Naive B cell (primary cell): ENCODE data around the gene DPP10. TPM values are rescaled to one million over a fixed set of nuclear protein-coding genes. Genes with fewer than 3 reads are reported as not detected.
"Not testable (repeated sequence)": the region's sequence is repeated elsewhere in the genome, so short reads cannot be mapped to it uniquely, and the experiment has no call there.

Source experiments
- ATAC-seq, 2 donors: fragments of 150-1000 bp; cut with Tn5 transposase; 2 replicates each; pipeline ENCODE4 v1.10.0; 2021; ENCODE audit warnings: low read depth in 2 of 2, mild to moderate bottlenecking in 2 of 2, moderate library complexity in 2 of 2
- DNase-seq: peaks from one replicate; pipeline ENCODE4 v3.0.0; 2022
- H3K27ac Mint-ChIP-seq, 6 donors: one replicate each; pipeline ENCODE4 v1.8.0; 2020 to 2022; ENCODE audit warnings: mild to moderate bottlenecking in 6 of 6, mixed read lengths in 6 of 6, moderate library complexity in 5 of 6, inconsistent platforms in 2 of 6
- H3K27me3 Mint-ChIP-seq, 3 donors: one replicate each; pipeline ENCODE4 v1.8.0; 2021 to 2022; ENCODE audit warnings: mixed read lengths in 3 of 3, mild to moderate bottlenecking in 1 of 3
- H3K36me3 Mint-ChIP-seq, 2 donors: one replicate each; pipeline ENCODE4 v1.8.0; 2020 to 2022; ENCODE audit warnings: mixed read lengths in 2 of 2, inconsistent platforms in 1 of 2, mild to moderate bottlenecking in 1 of 2
- H3K4me1 Mint-ChIP-seq, 3 donors: one replicate each; pipeline ENCODE4 v1.8.0; 2020 to 2022; ENCODE audit warnings: mixed read lengths in 3 of 3, inconsistent platforms in 1 of 3, mild to moderate bottlenecking in 1 of 3, moderate library complexity in 1 of 3
- H3K4me3 Mint-ChIP-seq, 8 donors: one replicate each; pipeline ENCODE4 v1.8.0; 2020 to 2022; ENCODE audit warnings: mild to moderate bottlenecking in 8 of 8, mixed read lengths in 8 of 8, moderate library complexity in 8 of 8, inconsistent platforms in 2 of 8
- H3K9me3 Mint-ChIP-seq, 7 donors: one replicate each; pipeline ENCODE4 v1.8.0; 2020 to 2022; ENCODE audit warnings: mixed read lengths in 7 of 7, mild to moderate bottlenecking in 5 of 7, inconsistent platforms in 2 of 7, moderate library complexity in 1 of 7
- polyA plus RNA-seq, 6 donors: library from polyadenylated mRNA; unstranded; fragments of 300-500 nt; fragmentation: Illumina TruSeq; gene quantifications; one replicate each; pipeline ENCODE4 v1.2.3, GENCODE V29; 2021; ENCODE audit warnings: low read depth in 6 of 6

The DPP10 gene
- polyA plus RNA-seq, 6 donors from 2014 or later, result not detected

DNA sequence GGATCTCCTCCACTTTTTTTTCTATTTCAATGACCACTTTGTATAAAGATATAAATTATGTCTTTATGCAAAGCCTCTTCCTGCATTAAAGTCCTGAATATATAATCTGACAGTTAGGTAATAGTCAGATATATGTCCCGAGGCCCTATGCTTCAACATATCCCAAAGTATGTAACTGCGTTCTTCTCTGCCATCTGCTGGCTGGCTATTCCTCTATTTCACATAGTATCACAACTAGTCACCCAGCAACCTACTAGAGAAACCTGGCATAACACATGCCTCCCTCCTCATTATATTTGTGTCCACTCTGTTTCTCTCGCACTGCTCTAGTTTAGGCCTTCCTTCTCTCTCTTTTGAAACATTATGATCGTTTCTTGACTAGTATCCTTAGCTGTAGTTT lies 640.8 kb downstream of the DPP10 start:
- H3K27ac Mint-ChIP-seq, result no peak overlapping the region
- H3K27me3 Mint-ChIP-seq, result no peaks in the 10 kb centered on the region
- no peak for ATAC-seq
- H3K9me3 Mint-ChIP-seq, result peaks cover 0 to 7% (median 3%) of the 10 kb centered on the region in 7 donors
- H3K4me3 Mint-ChIP-seq, result no peak overlapping the region
- DNase-seq, result no peak
- no peaks in the 10 kb centered on the region for H3K36me3 Mint-ChIP-seq
- no peaks in the 10 kb centered on the region for H3K4me1 Mint-ChIP-seq

DNA sequence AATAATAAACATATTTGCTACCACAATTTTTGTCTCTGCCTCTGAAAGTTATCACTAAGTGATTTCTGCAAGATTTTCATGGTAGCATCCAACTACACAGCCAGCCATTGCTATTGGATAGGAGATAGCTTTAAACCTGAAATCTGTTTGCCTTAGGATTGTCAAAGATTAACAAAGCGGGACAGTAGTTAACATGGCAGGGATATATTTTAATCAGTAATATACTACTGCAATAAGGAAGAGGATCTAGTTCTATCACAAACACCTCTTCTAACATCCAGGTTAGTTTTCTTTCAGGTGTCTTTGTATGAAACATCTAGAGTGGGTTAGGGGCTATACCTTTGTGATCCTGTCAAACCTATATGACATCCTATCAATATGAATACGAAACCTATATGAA lies 641.3 kb downstream of the DPP10 start:
- ATAC-seq (no peak), DNase-seq (no peak)
- no peak overlapping the region for H3K27ac Mint-ChIP-seq
- no peaks in the 10 kb centered on the region for H3K36me3 Mint-ChIP-seq
- no peaks in the 10 kb centered on the region for H3K27me3 Mint-ChIP-seq
- peaks cover 0 to 7% (median 3%) of the 10 kb centered on the region in 7 donors for H3K9me3 Mint-ChIP-seq
- no peaks in the 10 kb centered on the region for H3K4me1 Mint-ChIP-seq
- no peak overlapping the region for H3K4me3 Mint-ChIP-seq

DNA sequence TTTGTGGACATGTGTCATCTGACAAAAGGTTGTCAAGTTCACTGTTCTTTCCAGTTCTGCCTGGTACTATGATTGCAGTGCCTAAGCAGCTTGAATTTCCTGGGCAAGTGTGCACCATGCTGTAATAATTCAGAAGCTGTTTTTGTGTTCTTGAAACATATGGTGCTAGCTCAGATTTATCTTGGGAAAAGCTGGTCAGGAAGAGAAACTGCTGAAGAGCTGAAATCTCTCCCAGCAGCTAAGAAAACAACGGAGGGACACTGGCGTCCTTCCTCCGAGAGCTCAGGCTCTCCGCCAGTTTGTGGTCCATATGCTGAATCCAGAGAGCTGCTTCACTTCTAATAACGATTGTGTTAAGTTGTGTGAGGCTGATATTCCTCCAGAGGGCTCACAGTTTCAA lies 642.0 kb downstream of the DPP10 start:
- H3K9me3 Mint-ChIP-seq, result peaks cover 0 to 13% (median 7%) of the 10 kb centered on the region in 7 donors
- ATAC-seq (no peak), DNase-seq (no peak)
- no peaks in the 10 kb centered on the region for H3K27me3 Mint-ChIP-seq
- H3K27ac Mint-ChIP-seq, result no peak overlapping the region
- no peaks in the 10 kb centered on the region for H3K4me1 Mint-ChIP-seq
- no peak overlapping the region for H3K4me3 Mint-ChIP-seq
- no peaks in the 10 kb centered on the region for H3K36me3 Mint-ChIP-seq

DNA sequence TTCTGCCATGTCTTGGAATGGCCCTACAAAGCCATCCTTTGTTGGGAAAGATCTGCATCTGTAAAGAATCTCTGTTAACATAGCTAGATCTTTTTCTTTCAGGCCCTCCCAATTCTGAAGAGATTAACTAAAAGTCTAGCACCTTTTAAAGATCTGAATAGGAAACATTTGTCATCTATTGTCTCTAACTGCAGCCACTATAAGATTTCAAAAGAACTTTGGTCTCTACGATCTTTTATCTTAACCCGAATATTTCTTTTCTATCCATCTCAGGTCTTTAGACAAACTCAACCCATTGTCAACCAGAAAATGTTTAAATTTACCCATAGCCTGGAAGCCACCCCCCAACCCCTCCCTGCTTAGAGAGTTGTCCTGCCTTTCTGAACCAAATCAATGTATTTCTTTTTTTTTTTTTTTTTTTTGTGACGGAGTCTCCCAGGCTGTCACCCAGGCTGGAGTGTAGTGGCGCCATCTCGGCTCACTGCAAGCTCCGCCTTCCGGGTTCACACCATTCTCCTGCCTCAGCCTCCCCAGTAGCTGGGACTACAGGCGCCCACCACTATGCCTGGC lies 643.7 kb downstream of the DPP10 start:
- H3K36me3 Mint-ChIP-seq, H3K4me3 Mint-ChIP-seq, H3K4me1 Mint-ChIP-seq: not testable (repeated sequence)

DNA sequence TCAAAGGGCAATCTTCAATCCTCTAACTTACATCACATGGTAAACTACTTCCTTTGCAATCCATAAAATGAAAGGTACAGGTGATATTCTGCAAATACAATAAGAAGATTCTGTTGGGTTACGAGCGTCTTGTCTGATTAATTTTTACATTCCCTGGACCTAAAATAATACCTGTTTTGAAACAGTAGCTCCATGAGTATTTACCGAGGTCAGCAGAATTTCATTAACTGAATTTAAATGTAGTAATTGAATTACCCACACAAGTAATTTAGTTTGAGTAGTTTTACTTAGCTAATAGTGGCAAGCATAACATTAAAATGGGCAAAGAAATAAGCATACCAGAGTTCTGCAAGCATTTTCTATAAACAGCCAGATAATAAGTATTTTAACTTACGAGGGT lies 652.0 kb downstream of the DPP10 start:
- no peaks in the 10 kb centered on the region for H3K27me3 Mint-ChIP-seq
- no peak overlapping the region for H3K27ac Mint-ChIP-seq
- H3K36me3 Mint-ChIP-seq, result no peaks in the 10 kb centered on the region
- DNase-seq (no peak), ATAC-seq (no peak)
- H3K4me3 Mint-ChIP-seq, result no peak overlapping the region
- H3K4me1 Mint-ChIP-seq, result no peaks in the 10 kb centered on the region
- peaks cover 0 to 20% (median 10%) of the 10 kb centered on the region in 7 donors for H3K9me3 Mint-ChIP-seq

More for the DNA sequence above, 643.7 kb downstream of the DPP10 start:
- not testable (repeated sequence) for ATAC-seq, H3K27me3 Mint-ChIP-seq, H3K27ac Mint-ChIP-seq, DNase-seq
- peaks cover 0 to 30% (median 14%) of the 10 kb centered on the region in 7 donors for H3K9me3 Mint-ChIP-seq

DNA sequence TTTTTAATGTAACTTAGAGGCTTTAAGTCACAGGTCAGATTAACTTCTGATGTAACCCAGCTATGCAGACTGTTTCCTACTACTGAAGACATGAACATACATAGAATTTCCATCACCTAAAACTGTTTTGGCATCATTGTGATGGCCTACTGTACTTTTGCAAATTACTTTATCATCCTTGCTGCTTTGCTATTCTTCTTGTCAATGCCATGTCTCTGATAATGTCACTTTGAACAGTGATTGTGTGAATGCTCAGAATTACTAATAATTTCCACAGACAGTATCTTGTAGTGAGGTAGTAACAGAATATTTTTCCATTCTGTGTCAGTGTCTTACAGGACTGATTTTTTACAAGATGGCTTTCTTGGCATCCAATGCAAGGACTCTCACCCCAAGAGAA lies 663.5 kb downstream of the DPP10 start:
- H3K36me3 Mint-ChIP-seq, result no peaks in the 10 kb centered on the region
- no peak overlapping the region for H3K4me3 Mint-ChIP-seq
- peaks cover 0 to 8% (median 2%) of the 10 kb centered on the region in 7 donors for H3K9me3 Mint-ChIP-seq
- H3K27ac Mint-ChIP-seq, result no peak overlapping the region
- ATAC-seq, result no peak
- no peaks in the 10 kb centered on the region for H3K27me3 Mint-ChIP-seq
- no peaks in the 10 kb centered on the region for H3K4me1 Mint-ChIP-seq
- DNase-seq, result no peak

DNA sequence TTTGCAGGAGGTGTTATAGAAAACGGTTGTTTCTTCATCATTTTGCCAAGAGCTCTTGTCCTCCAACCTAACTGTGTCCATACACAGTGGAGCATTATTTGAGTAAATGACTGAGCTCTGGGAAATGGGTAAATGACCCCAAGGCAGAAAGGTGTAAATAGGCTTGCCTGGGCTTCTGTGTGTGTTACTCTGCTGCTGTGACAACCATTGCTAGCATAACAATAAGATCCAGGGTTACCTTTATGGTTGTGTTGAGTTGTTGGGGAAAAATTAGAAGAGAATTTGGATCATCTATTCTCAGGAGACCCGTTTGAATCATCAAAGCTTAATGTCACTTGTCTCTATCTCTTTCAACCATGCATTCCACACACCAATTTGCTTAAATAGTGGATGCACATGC lies 672.7 kb downstream of the DPP10 start:
- no peaks in the 10 kb centered on the region for H3K27me3 Mint-ChIP-seq
- ATAC-seq (no peak), DNase-seq (no peak)
- no peaks in the 10 kb centered on the region for H3K4me1 Mint-ChIP-seq
- H3K9me3 Mint-ChIP-seq, result peaks cover 0 to 5% (median 0%) of the 10 kb centered on the region in 7 donors
- H3K27ac Mint-ChIP-seq, result no peak overlapping the region
- H3K4me3 Mint-ChIP-seq, result no peak overlapping the region
- H3K36me3 Mint-ChIP-seq, result no peaks in the 10 kb centered on the region

DNA sequence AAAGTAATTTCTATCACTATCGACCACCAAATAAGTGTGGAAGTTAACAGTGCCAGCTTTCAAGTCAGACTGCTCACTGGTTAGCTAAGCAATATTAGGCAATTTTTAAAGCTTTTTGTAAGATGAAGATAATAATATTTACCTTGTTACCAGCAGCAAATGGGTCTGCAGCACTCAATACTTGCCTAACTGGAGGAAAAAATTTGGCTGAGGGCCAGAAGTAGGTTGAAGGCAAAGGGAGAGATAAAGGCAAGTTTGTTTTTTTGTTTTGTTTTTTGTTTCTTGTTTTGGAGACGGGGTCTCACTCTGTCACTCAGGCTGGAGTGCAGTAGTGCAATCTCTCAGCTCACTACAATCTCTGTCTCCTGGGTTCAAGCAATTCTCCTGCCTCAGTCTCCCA lies 675.9 kb downstream of the DPP10 start:
- Mint-ChIP-seq H3K4me1 (no peaks in the 10 kb centered on the region), H3K27ac (no peak overlapping the region), H3K36me3 (no peaks in the 10 kb centered on the region), H3K27me3 (no peaks in the 10 kb centered on the region), H3K4me3 (no peak overlapping the region), H3K9me3 (peaks cover 0 to 5% (median 2%) of the 10 kb centered on the region in 7 donors)
- ATAC-seq (no peak), DNase-seq (no peak)

DNA sequence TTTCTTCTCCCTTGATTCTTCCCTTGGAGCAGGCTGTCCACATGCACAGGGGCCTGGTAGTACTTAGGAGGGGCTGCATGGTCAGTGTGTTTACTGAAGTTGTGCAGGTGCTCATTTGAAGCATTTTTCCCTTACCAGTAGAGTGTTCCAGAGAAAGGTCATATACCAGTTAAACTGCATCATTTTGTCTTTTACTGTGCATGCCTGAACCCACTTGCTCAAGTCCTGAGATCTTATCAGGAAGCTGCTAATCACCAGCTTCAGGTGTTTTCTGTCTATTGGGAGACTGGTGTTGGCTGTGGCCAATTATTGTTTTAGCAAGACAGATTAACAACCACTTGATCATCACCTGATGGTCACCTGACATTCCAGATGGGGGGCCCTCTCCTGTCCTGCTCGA lies 676.6 kb downstream of the DPP10 start:
- ATAC-seq (no peak), DNase-seq (no peak)
- no peaks in the 10 kb centered on the region for H3K4me1 Mint-ChIP-seq
- H3K4me3 Mint-ChIP-seq, result no peak overlapping the region
- H3K9me3 Mint-ChIP-seq, result peaks cover 0 to 5% (median 1%) of the 10 kb centered on the region in 7 donors
- no peaks in the 10 kb centered on the region for H3K36me3 Mint-ChIP-seq
- no peaks in the 10 kb centered on the region for H3K27me3 Mint-ChIP-seq
- H3K27ac Mint-ChIP-seq, result no peak overlapping the region

DNA sequence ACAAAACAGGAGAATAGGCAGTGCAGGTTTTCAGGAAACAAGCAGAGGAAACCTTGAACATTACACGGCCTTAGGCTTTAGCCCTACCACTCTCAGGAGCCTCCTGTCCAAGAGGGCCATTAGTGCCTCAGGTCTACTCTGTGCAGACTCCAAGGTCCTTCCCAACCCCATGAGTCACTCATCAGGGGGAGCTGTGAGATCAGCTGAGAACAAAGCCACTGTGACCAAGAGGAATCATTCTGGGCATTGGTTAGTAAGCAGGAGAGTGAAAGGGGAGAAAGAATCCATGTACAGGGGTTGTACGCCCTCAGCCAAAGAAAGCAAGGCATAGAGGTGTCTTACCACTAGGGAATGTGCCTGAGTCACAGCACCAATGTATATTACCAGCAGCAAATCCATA lies 680.3 kb downstream of the DPP10 start:
- ATAC-seq (no peak), DNase-seq (no peak)
- Mint-ChIP-seq H3K4me3 (no peak overlapping the region), H3K4me1 (no peaks in the 10 kb centered on the region), H3K27ac (no peak overlapping the region), H3K9me3 (peaks cover 0 to 6% (median 2%) of the 10 kb centered on the region in 7 donors), H3K36me3 (no peaks in the 10 kb centered on the region), H3K27me3 (no peaks in the 10 kb centered on the region)

DNA sequence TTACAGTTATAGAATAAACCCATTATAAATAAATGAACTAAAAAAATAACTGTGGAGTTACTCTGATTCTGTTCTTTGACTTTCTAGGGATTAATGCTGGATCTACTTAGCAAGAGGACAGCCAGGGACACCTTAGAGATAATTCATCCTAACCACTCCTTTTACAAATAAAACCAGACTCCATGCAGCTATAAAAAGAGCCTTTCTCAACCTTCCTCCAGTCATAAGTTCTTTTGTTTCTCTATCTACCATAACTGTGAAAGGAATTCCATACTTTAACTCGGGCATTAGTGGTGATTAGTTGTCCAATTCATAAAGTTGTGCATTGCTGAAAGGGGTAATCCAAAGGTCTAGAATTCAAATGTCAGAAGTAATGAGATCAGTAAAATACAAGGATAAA lies 682.4 kb downstream of the DPP10 start:
- no peak for DNase-seq
- H3K9me3 Mint-ChIP-seq, result peaks cover 0 to 11% (median 1%) of the 10 kb centered on the region in 7 donors
- no peaks in the 10 kb centered on the region for H3K27me3 Mint-ChIP-seq
- H3K27ac Mint-ChIP-seq, result no peak overlapping the region
- ATAC-seq, result no peak
- no peak overlapping the region for H3K4me3 Mint-ChIP-seq
- no peaks in the 10 kb centered on the region for H3K4me1 Mint-ChIP-seq
- H3K36me3 Mint-ChIP-seq, result no peaks in the 10 kb centered on the region

DNA sequence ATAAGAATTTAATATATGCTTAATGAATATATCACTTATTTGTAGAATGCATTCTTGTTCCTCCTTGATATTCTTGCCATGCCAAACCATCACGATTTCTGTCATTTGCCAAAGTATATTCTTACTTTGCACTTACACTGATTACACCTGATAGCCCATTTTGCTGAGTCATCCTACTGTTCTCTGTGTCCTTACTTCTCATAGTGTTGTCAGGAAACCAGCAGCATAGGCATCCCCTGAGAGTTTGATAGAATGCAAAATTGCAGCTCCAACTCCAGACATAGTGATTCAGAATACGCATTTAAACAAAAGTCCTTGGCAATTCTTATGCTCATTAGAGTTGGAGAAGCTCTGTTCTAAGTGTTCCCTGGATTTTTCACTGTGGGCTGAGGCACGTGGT lies 687.1 kb downstream of the DPP10 start:
- Mint-ChIP-seq H3K4me1 (no peaks in the 10 kb centered on the region), H3K4me3 (no peak overlapping the region)

DNA sequence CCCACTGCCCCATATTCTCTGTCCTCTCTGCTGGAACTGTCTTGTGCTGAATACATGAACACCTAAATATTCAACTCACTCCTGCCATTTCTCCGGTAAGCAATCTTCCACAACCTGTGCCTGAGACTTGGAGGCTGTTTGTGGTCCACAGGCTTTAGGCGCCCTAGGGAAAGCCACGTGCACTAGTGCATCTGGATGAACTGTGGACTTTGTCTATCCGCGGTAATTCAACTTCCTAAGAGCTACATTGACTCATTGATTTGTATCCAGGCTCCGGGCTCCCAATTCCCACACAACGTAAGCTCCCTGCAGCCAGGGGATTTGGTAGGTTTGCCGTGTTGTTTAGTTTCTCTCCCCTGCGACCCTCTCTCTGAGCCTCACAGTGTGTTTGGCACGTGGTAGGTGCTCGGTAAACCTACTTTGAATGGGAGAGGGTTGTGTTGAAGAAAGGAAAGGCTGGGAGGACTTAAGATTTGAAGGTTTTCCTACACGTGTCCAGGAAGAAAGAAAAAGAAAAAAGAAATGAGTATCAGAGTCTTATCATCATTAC lies 718.2 kb downstream of the DPP10 start:
- Mint-ChIP-seq H3K36me3 (peaks cover 0 to 8% of the 10 kb centered on the region in 2 donors), H3K9me3 (peaks cover 0 to 10% (median 3%) of the 10 kb centered on the region in 7 donors), H3K4me1 (peaks cover 0 to 17% (median 0%) of the 10 kb centered on the region in 3 donors), H3K27me3 (peaks cover 25 to 27% (median 26%) of the 10 kb centered on the region in 3 donors), H3K27ac (no peak overlapping the region), H3K4me3 (peak overlapping the region in 6 of 8 donors; percentile 9 to 80 (median 55))
- no peak for ATAC-seq
- DNase-seq, result no peak

More for the DNA sequence above, 687.1 kb downstream of the DPP10 start:
- Mint-ChIP-seq H3K27me3 (no peaks in the 10 kb centered on the region), H3K36me3 (no peaks in the 10 kb centered on the region), H3K9me3 (peaks cover 0 to 15% (median 1%) of the 10 kb centered on the region in 7 donors), H3K27ac (no peak overlapping the region)
- ATAC-seq (no peak), DNase-seq (no peak)

DNA sequence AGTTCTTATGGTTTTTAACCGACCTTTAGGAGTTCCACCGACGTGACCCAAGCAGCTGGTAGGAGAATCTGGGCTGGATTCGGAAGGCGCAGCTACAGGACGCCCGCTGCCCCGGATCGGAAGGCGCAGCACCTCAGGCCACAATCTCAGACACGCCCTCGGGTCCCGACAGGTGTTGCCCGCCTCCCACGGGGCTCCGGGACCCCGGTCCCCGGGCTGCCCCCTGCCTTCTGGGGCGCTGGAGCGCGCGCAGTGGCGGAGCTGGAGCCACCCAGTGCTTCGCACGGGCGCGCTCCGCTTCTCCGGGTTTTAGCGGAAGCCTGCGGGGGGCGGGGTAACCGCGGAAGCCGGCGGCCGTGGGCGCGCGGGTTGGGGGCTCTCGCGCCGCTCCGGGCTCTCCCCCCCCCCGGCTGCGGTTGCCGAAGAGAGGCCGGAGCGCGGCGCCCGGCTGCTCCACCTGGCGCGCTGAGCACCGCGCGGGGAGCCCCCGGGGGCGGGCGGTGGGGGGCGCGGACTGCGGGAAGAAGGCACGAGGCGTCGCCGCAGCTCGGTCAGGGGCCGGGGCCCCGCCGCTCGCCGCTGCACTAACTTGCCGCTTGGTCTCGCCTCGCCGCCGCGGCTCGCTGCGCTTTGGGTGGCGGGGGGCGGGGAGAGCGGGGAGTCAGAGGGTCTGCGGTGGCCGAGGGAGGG lies 718.8 kb downstream of the DPP10 start:
- DNase-seq (no peak), ATAC-seq (no peak)
- peaks cover 25 to 27% (median 26%) of the 10 kb centered on the region in 3 donors for H3K27me3 Mint-ChIP-seq
- no peak overlapping the region for H3K27ac Mint-ChIP-seq
- peaks cover 0 to 10% (median 3%) of the 10 kb centered on the region in 7 donors for H3K9me3 Mint-ChIP-seq
- H3K36me3 Mint-ChIP-seq, result peaks cover 0 to 8% of the 10 kb centered on the region in 2 donors
- H3K4me1 Mint-ChIP-seq, result peaks cover 0 to 17% (median 0%) of the 10 kb centered on the region in 3 donors
- peak overlapping the region in 5 of 8 donors; percentile 9 to 80 (median 68) for H3K4me3 Mint-ChIP-seq
